Prostate gland (tissue), 2 donors: ENCODE results near the gene PWWP2B. TPM values are rescaled to one million over a fixed set of nuclear protein-coding genes. Genes with fewer than 3 reads are reported as not detected.

Experiments
- DNase-seq: peaks from one replicate; pipeline ENCODE4 v3.0.0-alpha.2; 2019; ENCODE audit warnings: low spot score
- H3K27ac ChIP-seq, 2 donors: fragments of 200-600 bp; sonication (generic); 2 replicates each; pipeline ENCODE4 v1.5.1; 2017 to 2019
- H3K27me3 ChIP-seq: fragments of 200-600 bp; sonication (generic); replicated peaks from 2 replicates; pipeline ENCODE4 v1.5.1; 2019; ENCODE audit not compliant: insufficient read depth
- H3K36me3 ChIP-seq, 2 donors: fragments of 200-600 bp; sonication (generic); 1 replicate in 1 of 2; 2 replicates in 1 of 2; pipeline versions ENCODE4 v1.5.1 to v1.8.1; 2017 to 2019
- H3K4me1 ChIP-seq: fragments of 200-600 bp; sonication (generic); replicated peaks from 2 replicates; pipeline ENCODE4 v1.5.1; 2019
- H3K4me3 ChIP-seq, 2 donors: fragments of 200-600 bp; sonication (generic); 2 replicates each; pipeline ENCODE4 v1.5.1; 2017 to 2019
- H3K9me3 ChIP-seq: fragments of 200-600 bp; sonication (generic); 2 replicates; pipeline ENCODE4 v1.5.1; 2017
- CTCF ChIP-seq, 4 experiments: fragments of 200-600 bp in 2 of 4; fragments of 450-650 bp in 2 of 4; sonication (generic) in 2 of 4; IDR thresholded peaks; 1 replicate in 3 of 4; 2 replicates in 1 of 4; pipeline ENCODE4 v1.5.1; 2016 to 2019; ENCODE audit warnings: antibody characterized with exemption in 4 of 4, mild to moderate bottlenecking in 2 of 4, moderate library complexity in 2 of 4
- POLR2A ChIP-seq: fragments of 450-650 bp; IDR thresholded peaks from one replicate; pipeline ENCODE4 v1.6.1; 2016; ENCODE audit warnings: antibody characterized with exemption, mild to moderate bottlenecking
- POLR2AphosphoS5 ChIP-seq: sonication (generic); formaldehyde crosslinking; IDR thresholded peaks from one replicate; pipeline ENCODE4 v1.6.1; 2017; ENCODE audit warnings: antibody characterized with exemption
- WGBS: methylation state at CpG from one replicate; pipeline ENCODE4 v1.1.5; 2018; 5-methylcytosine and 5-hydroxymethylcytosine counted together
- intact Hi-C: fragments of 100-400 bp; cut with DNase I; formaldehyde crosslinking; loops from one replicate; pipeline ENCODE4 v1.14.2; 2022
- total RNA-seq, 2 donors: library from RNA; depleted of rRNA; stranded (reverse); fragments of >200 nt; gene quantifications; one replicate each; pipeline ENCODE4 v1.1.0, GENCODE V29; 2016

The PWWP2B gene
- total RNA-seq, 2 donors from 2014 or later, result 27.5 to 36.6 TPM

- 73% methylated on average over 21 of the region's 23 CpGs for WGBS
- Histone ChIP-seq H3K36me3 (no peaks in the 10 kb centered on the region), H3K27ac (no peak overlapping the region), H3K27me3 (no peaks in the 10 kb centered on the region), H3K4me1 (peaks cover 3% of the 10 kb centered on the region), H3K4me3 (no peak overlapping the region), H3K9me3 (no peaks in the 10 kb centered on the region)
- TF ChIP-seq CTCF (IDR thresholded peaks at IDR 0.05) (no peak), POLR2A (no peak), POLR2AphosphoS5 (no peak)
- DNase-seq, result no peak
- intact Hi-C loops, result loop anchor here (2.0 to 5.0 kb wide), 2 partner anchors 118 to 177 kb away; no protein-coding TSS in a partner anchor
Measured at GRCh38 chr10:132459301-132460003, 62.5 kb downstream of the PWWP2B start.

- Histone ChIP-seq H3K9me3 (no peaks in the 10 kb centered on the region), H3K4me3 (no peak overlapping the region), H3K27ac (no peak overlapping the region), H3K4me1 (peaks cover 5% of the 10 kb centered on the region), H3K27me3 (no peaks in the 10 kb centered on the region), H3K36me3 (no peaks in the 10 kb centered on the region)
- intact Hi-C loops, result loop anchor here (2.0 to 5.0 kb wide), 2 partner anchors 117 to 177 kb away; no protein-coding TSS in a partner anchor
- 94% methylated on average over 15 of the region's 15 CpGs for WGBS
- DNase-seq, result no peak
- TF ChIP-seq POLR2A (no peak), POLR2AphosphoS5 (no peak), CTCF (IDR thresholded peaks at IDR 0.05) (no peak)
Measured at GRCh38 chr10:132460071-132460470, 63.1 kb downstream of the PWWP2B start.

GRCh38 chr10:132460691-132461090 lies 63.7 kb downstream of the PWWP2B start:
- H3K9me3 ChIP-seq, result no peaks in the 10 kb centered on the region
- intact Hi-C loops, result loop anchor here (2.0 to 5.0 kb wide), 2 partner anchors 117 to 176 kb away; no protein-coding TSS in a partner anchor
- no peak for DNase-seq
- TF ChIP-seq POLR2AphosphoS5, result no peak
- TF ChIP-seq CTCF (IDR thresholded peaks at IDR 0.05), result no peak
- TF ChIP-seq POLR2A, result no peak
- H3K27me3 ChIP-seq, result no peaks in the 10 kb centered on the region
- H3K4me1 ChIP-seq, result peaks cover 5% of the 10 kb centered on the region
- no peak overlapping the region for H3K4me3 ChIP-seq
- WGBS, result 97% methylated on average over 5 of the region's 5 CpGs
- no peak overlapping the region for H3K27ac ChIP-seq
- H3K36me3 ChIP-seq, result no peaks in the 10 kb centered on the region

GRCh38 chr10:132461103-132461682 lies 64.2 kb downstream of the PWWP2B start:
- 83% methylated on average over 14 of the region's 14 CpGs for WGBS
- intact Hi-C loops, result loop anchor here (2.0 to 5.0 kb wide), 2 partner anchors 116 to 176 kb away; no protein-coding TSS in a partner anchor
- Histone ChIP-seq H3K36me3 (no peaks in the 10 kb centered on the region), H3K9me3 (no peaks in the 10 kb centered on the region), H3K4me1 (peaks cover 5% of the 10 kb centered on the region), H3K4me3 (no peak overlapping the region), H3K27me3 (no peaks in the 10 kb centered on the region), H3K27ac (no peak overlapping the region)
- TF ChIP-seq POLR2A (no peak), POLR2AphosphoS5 (no peak), CTCF (IDR thresholded peaks at IDR 0.05) (no peak)
- no peak for DNase-seq
